HG03439 (cell line): ENCODE data around the gene SGCA.

Experiments
- ATAC-seq: cut with Tn5 transposase; IDR thresholded peaks from one replicate; pipeline ENCODE4 v1.9.1; 2021; ENCODE audit warnings: mild to moderate bottlenecking, moderate library complexity; ENCODE audit not compliant: unreplicated experiment

The SGCA gene

GRCh38 chr17:50180620-50181019 is 14.8 kb downstream of the SGCA start:
- ATAC-seq: no peak

- ATAC-seq: no peak
Observed at GRCh38 chr17:50181144-50181543, 15.3 kb downstream of the SGCA start.

- no peak for ATAC-seq
Observed at GRCh38 chr17:50181591-50182560, 16.1 kb downstream of the SGCA start.

GRCh38 chr17:50182783-50183420 is 17.1 kb downstream of the SGCA start:
- ATAC-seq: no peak

- no peak for ATAC-seq
Observed at GRCh38 chr17:50183421-50183994, 17.7 kb downstream of the SGCA start.

- ATAC-seq: no peak
Observed at GRCh38 chr17:50184064-50184463, 18.3 kb downstream of the SGCA start.

GRCh38 chr17:50184611-50185398 is 19.0 kb downstream of the SGCA start:
- ATAC-seq: no peak

GRCh38 chr17:50185631-50186471 is 20.0 kb downstream of the SGCA start:
- ATAC-seq: no peak

- ATAC-seq: no peak
Observed at GRCh38 chr17:50186661-50187393, 21.0 kb downstream of the SGCA start.

GRCh38 chr17:50187394-50187725 is 21.6 kb downstream of the SGCA start:
- ATAC-seq: no peak

- no peak for ATAC-seq
Observed at GRCh38 chr17:50187751-50188530, 22.1 kb downstream of the SGCA start.

- ATAC-seq: no peak
Observed at GRCh38 chr17:50188531-50188920, 22.7 kb downstream of the SGCA start.

- ATAC-seq: no peak
Observed at GRCh38 chr17:50188921-50189549, 23.2 kb downstream of the SGCA start.

- no peak for ATAC-seq
Observed at GRCh38 chr17:50189550-50190292, 23.9 kb downstream of the SGCA start.

GRCh38 chr17:50190293-50190602 is 24.4 kb downstream of the SGCA start:
- no peak for ATAC-seq

GRCh38 chr17:50190603-50191358 is 25.0 kb downstream of the SGCA start:
- ATAC-seq: no peak
